ENCODE data around the gene GAS5.

The GAS5 gene

DNA sequence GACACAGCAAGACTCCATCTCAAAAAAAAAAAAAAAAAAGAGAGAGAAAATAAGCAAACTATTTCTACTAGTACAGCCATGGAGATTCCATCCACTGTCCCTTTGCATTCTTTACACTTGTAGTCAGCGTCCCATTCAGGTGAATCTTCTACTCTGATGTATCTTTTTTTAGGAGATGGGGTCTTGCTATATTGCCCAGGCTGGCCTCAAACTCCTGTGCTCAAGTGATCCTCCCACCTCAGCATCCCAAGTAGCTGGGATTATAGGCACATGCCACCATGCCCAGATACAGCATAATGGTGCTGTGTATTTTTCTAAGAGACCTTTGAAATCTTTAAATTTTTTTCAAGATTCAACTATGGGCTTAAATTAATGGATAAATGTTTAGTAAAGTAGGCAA is 35.0 kb downstream of the GAS5 start:
- TF ChIP-seq CTCF (IDR thresholded peaks at IDR 0.05; ENCODE audit: insufficient read depth, low read depth, low read length, missing control alignments): no peak
- no peak for DNase-seq (ENCODE audit: low read depth)
- no peak overlapping the region for H3K4me3 ChIP-seq (ENCODE audit: low read depth, low read length)

DNA sequence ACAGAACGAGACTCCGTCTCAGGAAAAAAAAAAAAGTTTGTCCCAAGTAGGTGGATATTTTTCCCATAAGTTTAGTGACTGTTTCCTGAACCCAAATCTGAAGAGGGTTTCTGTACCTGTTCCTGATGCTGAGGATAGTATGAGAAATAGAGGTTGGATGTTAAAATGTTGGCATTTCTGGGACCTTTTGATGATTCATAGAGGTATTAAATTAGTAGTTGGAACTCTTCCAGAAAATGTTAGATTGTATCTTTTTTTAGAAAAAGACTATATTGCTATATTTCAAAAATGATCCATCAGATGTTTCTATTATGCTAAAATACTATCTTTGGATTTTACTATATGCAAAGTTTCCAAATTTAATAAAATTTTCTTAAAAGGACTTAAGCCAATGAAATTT is 40.2 kb downstream of the GAS5 start:
- H3K4me3 ChIP-seq (ENCODE audit: low read depth, low read length): no peak overlapping the region
- DNase-seq (ENCODE audit: low read depth): no peak
- TF ChIP-seq CTCF (IDR thresholded peaks at IDR 0.05; ENCODE audit: insufficient read depth, low read depth, low read length, missing control alignments): no peak

DNA sequence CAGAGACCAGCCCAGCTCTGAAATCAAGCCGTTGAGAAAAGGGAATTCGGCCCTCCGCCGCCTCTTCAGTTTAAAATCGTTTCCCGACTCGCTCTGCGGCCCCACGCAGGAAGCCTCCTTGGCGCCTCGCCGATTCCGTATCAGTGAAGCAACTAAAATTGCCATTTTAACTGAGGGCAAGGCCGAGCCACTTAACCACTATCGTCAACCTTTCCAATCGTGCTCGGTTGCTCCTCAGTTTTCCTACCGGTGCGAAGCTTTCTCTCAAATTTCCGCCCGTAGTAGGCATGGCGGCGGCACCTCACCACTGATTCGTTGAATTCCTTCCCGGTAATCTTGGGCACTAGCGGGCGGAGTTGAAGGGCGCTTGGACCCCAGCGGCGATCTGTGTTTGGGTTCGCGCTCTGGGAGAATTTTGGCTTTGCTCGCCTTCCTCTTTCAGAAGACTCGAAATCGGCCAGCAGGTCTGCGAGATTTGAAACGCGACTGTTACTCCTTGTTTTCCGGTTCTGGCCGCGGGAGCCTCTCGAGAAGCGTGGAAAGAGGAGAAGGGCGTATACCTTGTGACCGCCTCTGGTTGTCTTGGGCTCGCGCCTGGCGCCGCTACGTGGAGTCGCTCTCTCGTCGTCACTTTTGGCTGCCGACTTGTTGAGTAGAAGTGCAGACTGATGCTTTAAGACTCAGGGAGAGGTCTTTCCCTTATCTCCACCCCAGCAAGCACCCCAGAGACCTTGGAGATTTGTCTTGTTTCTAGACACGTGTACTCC is 43.3 kb downstream of the GAS5 start, which contains the start of the genes CENPL and DARS2:
CENPL (minus strand) TSS at position 569 of the 767 bp plus-strand sequence. CDS start 13,584 bp downstream, outside the sequence.
DARS2 (plus strand) TSS at position 359 of the 767 bp plus-strand sequence. CDS start 557 bp downstream, outside the sequence.
- TF ChIP-seq CTCF (IDR thresholded peaks at IDR 0.05; ENCODE audit: insufficient read depth, low read depth, low read length, missing control alignments): no peak
- peak; percentile 98 for DNase-seq (ENCODE audit: low read depth)

GRCh38 chr1:173823781-173824314 is 43.9 kb downstream of the GAS5 start:
- no peak for DNase-seq (ENCODE audit: low read depth)
- TF ChIP-seq CTCF (IDR thresholded peaks at IDR 0.05; ENCODE audit: insufficient read depth, low read depth, low read length, missing control alignments): no peak
- peak overlapping the region; percentile 79 for H3K4me3 ChIP-seq (ENCODE audit: low read depth, low read length)

More for the DNA sequence above, 43.3 kb downstream of the GAS5 start, which contains the start of the genes CENPL and DARS2:
- H3K4me3 ChIP-seq (ENCODE audit: low read depth, low read length): peak within 1 kb of the TSS; percentile 79

- no peak for TF ChIP-seq CTCF (IDR thresholded peaks at IDR 0.05; ENCODE audit: insufficient read depth, low read depth, low read length, missing control alignments)
- no peak overlapping the region for H3K4me3 ChIP-seq (ENCODE audit: low read depth, low read length)
- no peak for DNase-seq (ENCODE audit: low read depth)
Observed at GRCh38 chr1:173821680-173822079, 46.1 kb downstream of the GAS5 start.

GRCh38 chr1:173818459-173818858 is 49.3 kb downstream of the GAS5 start:
- no peak for DNase-seq (ENCODE audit: low read depth)
- no peak for TF ChIP-seq CTCF (IDR thresholded peaks at IDR 0.05; ENCODE audit: insufficient read depth, low read depth, low read length, missing control alignments)
- H3K4me3 ChIP-seq (ENCODE audit: low read depth, low read length): no peak overlapping the region

Data from GM12865 (cell line).